Osteocyte (in vitro differentiated cells): ENCODE measurements around the gene RRAGC. TPM values are rescaled to one million over a fixed set of nuclear protein-coding genes. Genes with fewer than 3 reads are reported as not detected.
A peak's percentile ranks its signal among the peaks of the same experiment; 100 is the strongest.

Experiments used
- DNase-seq: peaks from one replicate; pipeline ENCODE4 v3.0.0; 2021; ENCODE audit warnings: mixed read lengths; ENCODE audit not compliant: unreplicated experiment; ENCODE audit errors: extremely low spot score
- H3K27ac Mint-ChIP-seq: one replicate; pipeline ENCODE4 v1.8.0; 2021; ENCODE audit warnings: mild to moderate bottlenecking, mixed read lengths; ENCODE audit not compliant: unreplicated experiment
- H3K27me3 Mint-ChIP-seq: one replicate; pipeline ENCODE4 v1.8.0; 2021; ENCODE audit warnings: mixed read lengths; ENCODE audit not compliant: unreplicated experiment
- H3K36me3 Mint-ChIP-seq: one replicate; pipeline ENCODE4 v1.8.0; 2021; ENCODE audit warnings: mixed read lengths; ENCODE audit not compliant: unreplicated experiment
- H3K4me1 Mint-ChIP-seq: one replicate; pipeline ENCODE4 v1.8.0; 2021; ENCODE audit warnings: mixed read lengths; ENCODE audit not compliant: unreplicated experiment
- H3K4me3 Mint-ChIP-seq: one replicate; pipeline ENCODE4 v1.8.0; 2021; ENCODE audit warnings: mild to moderate bottlenecking, moderate library complexity, mixed read lengths; ENCODE audit not compliant: unreplicated experiment
- H3K9me3 Mint-ChIP-seq: one replicate; pipeline ENCODE4 v1.8.0; 2021; ENCODE audit warnings: mixed read lengths; ENCODE audit not compliant: unreplicated experiment
- CTCF ChIP-seq: fragments of 200-600 bp; sonication (generic); IDR thresholded peaks from 2 replicates; pipeline ENCODE4 v1.5.0; 2021; ENCODE audit warnings: antibody characterized with exemption, mild to moderate bottlenecking, moderate library complexity
- total RNA-seq: library from RNA; stranded (reverse); gene quantifications from 2 replicates; pipeline ENCODE4 v1.2.1, GENCODE V29; 2021

The RRAGC gene
- total RNA-seq, 1 donor from 2014 or later, result 54.3 TPM

DNA sequence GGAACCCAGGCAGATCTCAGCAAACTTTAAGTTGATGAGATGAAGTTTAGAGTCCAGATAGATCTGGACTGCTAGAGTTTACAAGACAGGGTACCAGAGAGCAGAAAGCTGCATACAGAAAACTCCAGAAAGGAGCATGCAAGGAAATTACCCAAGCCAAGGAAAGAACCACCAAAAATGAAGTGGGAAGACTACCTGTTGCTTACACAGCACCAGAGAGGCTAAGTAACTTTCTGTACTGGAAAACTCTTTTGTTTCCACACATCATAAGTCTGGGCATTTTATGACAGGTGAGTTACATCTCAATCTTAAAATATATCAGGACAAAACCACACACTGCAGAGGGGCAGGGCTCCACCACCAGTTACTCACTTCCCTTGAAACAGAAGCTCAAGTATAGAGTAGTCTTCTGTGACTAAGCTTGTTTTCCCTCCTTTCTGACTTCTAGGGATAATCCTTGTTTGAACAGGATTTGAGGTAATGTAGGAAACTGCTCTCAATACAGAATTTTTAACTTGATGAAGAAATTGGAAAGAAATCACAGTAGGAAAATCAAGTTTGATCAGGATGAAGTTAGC is 39.2 kb upstream of the RRAGC start:
- no peak overlapping the region for H3K27ac Mint-ChIP-seq
- no peaks in the 10 kb centered on the region for H3K9me3 Mint-ChIP-seq
- H3K4me1 Mint-ChIP-seq, result no peaks in the 10 kb centered on the region
- no peak overlapping the region for H3K4me3 Mint-ChIP-seq
- no peak for DNase-seq
- TF ChIP-seq CTCF, result no peak
- no peaks in the 10 kb centered on the region for H3K27me3 Mint-ChIP-seq
- H3K36me3 Mint-ChIP-seq, result peaks cover 2% of the 10 kb centered on the region

- TF ChIP-seq CTCF, result no peak
- peaks cover 7% of the 10 kb centered on the region for H3K36me3 Mint-ChIP-seq
- H3K9me3 Mint-ChIP-seq, result no peaks in the 10 kb centered on the region
- H3K4me1 Mint-ChIP-seq, result no peaks in the 10 kb centered on the region
- no peak overlapping the region for H3K4me3 Mint-ChIP-seq
- H3K27me3 Mint-ChIP-seq, result no peaks in the 10 kb centered on the region
- H3K27ac Mint-ChIP-seq, result no peak overlapping the region
- no peak for DNase-seq
Observed at GRCh38 chr1:38896169-38896568, 36.6 kb upstream of the RRAGC start.

DNA sequence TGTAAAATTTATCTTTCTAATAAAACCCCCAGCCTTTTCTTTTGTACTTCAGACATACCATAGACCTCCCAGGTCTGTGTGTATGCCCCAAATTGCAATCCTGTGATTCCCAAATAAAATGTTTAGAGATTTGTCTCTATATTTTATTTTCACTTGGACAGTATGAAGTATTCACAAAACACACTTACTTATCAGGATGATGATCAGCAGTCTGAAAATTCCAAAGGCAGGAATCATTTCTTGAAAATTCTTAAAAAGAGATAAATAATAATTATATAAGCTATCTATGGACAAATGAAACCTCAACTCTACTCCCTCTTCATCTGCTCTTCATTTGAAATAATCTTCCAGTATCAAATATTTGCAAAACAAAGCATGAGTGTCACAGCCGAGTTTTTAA is 33.4 kb upstream of the RRAGC start:
- H3K36me3 Mint-ChIP-seq, result peaks cover 7% of the 10 kb centered on the region
- no peak for TF ChIP-seq CTCF
- no peak overlapping the region for H3K4me3 Mint-ChIP-seq
- DNase-seq, result no peak
- H3K27me3 Mint-ChIP-seq, result no peaks in the 10 kb centered on the region
- no peak overlapping the region for H3K27ac Mint-ChIP-seq
- H3K4me1 Mint-ChIP-seq, result no peaks in the 10 kb centered on the region
- H3K9me3 Mint-ChIP-seq, result no peaks in the 10 kb centered on the region

GRCh38 chr1:38891753-38892152 is 32.2 kb upstream of the RRAGC start:
- Mint-ChIP-seq H3K9me3 (no peaks in the 10 kb centered on the region), H3K27ac (no peak overlapping the region), H3K4me1 (no peaks in the 10 kb centered on the region), H3K36me3 (peaks cover 7% of the 10 kb centered on the region), H3K4me3 (no peak overlapping the region), H3K27me3 (no peaks in the 10 kb centered on the region)
- DNase-seq, result peak; percentile 25
- TF ChIP-seq CTCF, result no peak

DNA sequence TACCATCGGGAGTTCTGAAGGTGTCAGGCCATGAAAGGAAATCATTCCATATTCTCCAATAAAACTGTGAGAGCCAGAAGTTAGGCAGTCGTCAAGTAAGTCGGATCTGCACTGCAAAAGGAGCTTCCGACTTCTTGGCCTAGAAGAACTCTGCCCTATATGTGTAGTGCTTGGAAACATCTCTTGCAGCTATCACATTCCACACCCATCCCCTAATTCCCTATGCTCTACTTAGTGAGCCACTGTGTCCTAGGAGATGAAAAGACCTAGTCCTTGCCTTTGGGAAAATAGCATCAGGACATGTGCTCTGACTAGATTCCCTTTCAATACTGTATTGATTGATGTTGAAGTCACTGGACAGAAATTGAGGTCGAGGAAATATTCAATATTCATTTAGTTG is 30.0 kb upstream of the RRAGC start:
- Mint-ChIP-seq H3K4me3 (no peak overlapping the region), H3K36me3 (peaks cover 10% of the 10 kb centered on the region), H3K4me1 (no peaks in the 10 kb centered on the region), H3K27me3 (no peaks in the 10 kb centered on the region), H3K9me3 (no peaks in the 10 kb centered on the region), H3K27ac (no peak overlapping the region)
- DNase-seq, result peak; percentile 19
- TF ChIP-seq CTCF, result no peak
